ENCODE data around the gene CELF4. TPM values are rescaled to one million over a fixed set of nuclear protein-coding genes. Genes with fewer than 3 reads are reported as not detected.

CELF4 gene
- total and polyA plus RNA-seq, 2 experiments from 2014 or later, result 1.6 to 2.1 TPM

- no peak overlapping the region for H3K27ac ChIP-seq
- no peaks in the 10 kb centered on the region for H3K4me1 ChIP-seq (ENCODE audit: low read depth)
- peaks cover 34% of the 10 kb centered on the region for H3K27me3 ChIP-seq
- no peak for TF ChIP-seq CTCF (IDR thresholded peaks at IDR 0.05; ENCODE audit: low read depth, low read length)
- no peak overlapping the region for H3K4me3 ChIP-seq
- no peaks in the 10 kb centered on the region for H3K9me3 ChIP-seq (ENCODE audit: low read depth)
- no peaks in the 10 kb centered on the region for H3K36me3 ChIP-seq
- no peak for DNase-seq (ENCODE audit: low read depth in 1 of 2, low spot score in 1 of 2)
Observed at GRCh38 chr18:37552286-37552685, 13.3 kb downstream of the CELF4 start.

- no peak for TF ChIP-seq CTCF (IDR thresholded peaks at IDR 0.05; ENCODE audit: low read depth, low read length)
- no peaks in the 10 kb centered on the region for H3K9me3 ChIP-seq (ENCODE audit: low read depth)
- no peak for DNase-seq (ENCODE audit: low read depth in 1 of 2, low spot score in 1 of 2)
- no peaks in the 10 kb centered on the region for H3K36me3 ChIP-seq
- no peak overlapping the region for H3K4me3 ChIP-seq
- no peaks in the 10 kb centered on the region for H3K4me1 ChIP-seq (ENCODE audit: low read depth)
- H3K27me3 ChIP-seq, result peaks cover 31% of the 10 kb centered on the region
- no peak overlapping the region for H3K27ac ChIP-seq
Observed at GRCh38 chr18:37551846-37552245, 13.8 kb downstream of the CELF4 start.

GRCh38 chr18:37551249-37551648 is 14.3 kb downstream of the CELF4 start:
- H3K4me3 ChIP-seq, result no peak overlapping the region
- no peak for DNase-seq (ENCODE audit: low read depth in 1 of 2, low spot score in 1 of 2)
- no peaks in the 10 kb centered on the region for H3K36me3 ChIP-seq
- no peaks in the 10 kb centered on the region for H3K9me3 ChIP-seq (ENCODE audit: low read depth)
- peaks cover 25% of the 10 kb centered on the region for H3K27me3 ChIP-seq
- no peaks in the 10 kb centered on the region for H3K4me1 ChIP-seq (ENCODE audit: low read depth)
- H3K27ac ChIP-seq, result no peak overlapping the region
- no peak for TF ChIP-seq CTCF (IDR thresholded peaks at IDR 0.05; ENCODE audit: low read depth, low read length)

GRCh38 chr18:37550118-37550875 is 15.3 kb downstream of the CELF4 start:
- Histone ChIP-seq H3K36me3 (no peaks in the 10 kb centered on the region), H3K9me3 (ENCODE audit: low read depth) (no peaks in the 10 kb centered on the region), H3K4me1 (ENCODE audit: low read depth) (no peaks in the 10 kb centered on the region), H3K27me3 (peaks cover 16% of the 10 kb centered on the region), H3K4me3 (no peak overlapping the region), H3K27ac (no peak overlapping the region)
- DNase-seq (ENCODE audit: low read depth in 1 of 2, low spot score in 1 of 2), result no peak
- no peak for TF ChIP-seq CTCF (IDR thresholded peaks at IDR 0.05; ENCODE audit: low read depth, low read length)

GRCh38 chr18:37548679-37549289 is 16.8 kb downstream of the CELF4 start:
- Histone ChIP-seq H3K4me1 (ENCODE audit: low read depth) (no peaks in the 10 kb centered on the region), H3K27me3 (peaks cover under 1% of the 10 kb centered on the region), H3K4me3 (no peak overlapping the region), H3K9me3 (ENCODE audit: low read depth) (no peaks in the 10 kb centered on the region), H3K27ac (no peak overlapping the region), H3K36me3 (no peaks in the 10 kb centered on the region)
- DNase-seq (ENCODE audit: low read depth in 1 of 2, low spot score in 1 of 2), result no peak
- no peak for TF ChIP-seq CTCF (IDR thresholded peaks at IDR 0.05; ENCODE audit: low read depth, low read length)
